Measurements from ENCODE around the gene POLD4. TPM values are rescaled to one million over a fixed set of nuclear protein-coding genes. Genes with fewer than 3 reads are reported as not detected.

Gene POLD4
- total RNA-seq, 1 experiment from 2014 or later: 44.2 TPM

DNA sequence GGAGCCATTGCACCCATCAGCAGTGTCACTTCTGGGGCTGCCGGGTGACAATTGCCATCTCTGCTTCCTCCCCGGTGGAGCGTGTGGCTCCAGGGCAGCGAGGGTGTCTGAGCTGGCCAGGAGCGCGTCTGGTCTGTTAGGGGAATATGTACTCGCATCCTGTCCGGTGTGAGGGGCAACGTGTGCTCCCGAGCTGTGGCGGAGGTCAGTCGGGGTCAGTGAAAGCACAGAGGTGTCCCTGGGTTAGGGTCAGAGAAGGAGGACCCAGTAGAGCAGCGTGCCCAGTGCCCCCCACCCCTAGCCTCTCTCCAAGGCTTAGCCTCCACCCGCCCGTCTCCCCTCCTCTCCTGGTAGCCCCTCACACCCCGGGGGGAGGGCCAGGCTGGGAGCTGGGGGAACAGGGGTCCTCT lies 18.6 kb upstream of the POLD4 start:
- H3K27ac ChIP-seq (ENCODE audit: low read depth, low read length): peak overlapping the region; percentile 100
- no peaks in the 10 kb centered on the region for H3K9me3 ChIP-seq (ENCODE audit: control insufficient read depth in 1 of 2, insufficient read depth in 1 of 2, low read depth in 1 of 2, low read length in 2 of 2)
- POLR2A ChIA-PET: interaction anchor here (2.0 to 15.1 kb wide), 3 partner anchors 9 to 18 kb away, joined by 7 to 210 read pairs (median 15); partner anchors contain the start of gene POLD4
- peak overlapping the region; percentile 64 to 83 for H3K4me3 ChIP-seq (replicated peaks in 1 of 2; ENCODE audit: low read depth in 1 of 2, low read length in 2 of 2)
- no peak for ATAC-seq
- no peaks in the 10 kb centered on the region for H3K9me2 ChIP-seq (ENCODE audit: insufficient read depth)
- BruUV-seq (replicated peaks): no TSS peak
- peak overlapping the region; percentile 88 for H3K4me2 ChIP-seq (ENCODE audit: low read length)
- peaks cover 56% of the 10 kb centered on the region for H3K79me2 ChIP-seq (ENCODE audit: insufficient read depth, low read length)
- RAD21 ChIA-PET (ENCODE audit: low non-redundant PET in 1 of 2, low total read pairs in 2 of 2, uncharacterized antibody in 2 of 2, unreplicated experiment in 2 of 2): interaction anchor here in 1 of 2 experiments (3.3 kb wide), 1 partner anchor 10 kb away, joined by 15 read pairs; no protein-coding TSS in a partner anchor
- no peaks in the 10 kb centered on the region; a peak in 1 of 4 replicates for H3K36me3 ChIP-seq (ENCODE audit: control insufficient read depth in 1 of 2, insufficient read depth in 2 of 2, low read length in 2 of 2)
- H4K20me1 ChIP-seq (ENCODE audit: insufficient read depth): no peaks in the 10 kb centered on the region
- H3K27me3 ChIP-seq (ENCODE audit: insufficient read depth, low read length): no peaks in the 10 kb centered on the region
- DNase-seq (ENCODE audit: low read depth, low spot score): no peak
- peaks cover 38 to 81% of the 10 kb centered on the region in 2 experiments for H3K4me1 ChIP-seq (ENCODE audit: control insufficient read depth in 1 of 2, insufficient read depth in 2 of 2, low read length in 2 of 2)
- H3K9ac ChIP-seq (ENCODE audit: low read length): peak overlapping the region; percentile 100
- no peak overlapping the region for H2AFZ ChIP-seq (ENCODE audit: low read depth, low read length, poor library complexity, severe bottlenecking)
- intact Hi-C loops (cut with micrococcal nuclease): loop anchor here (1.0 kb wide), 1 partner anchor 10 kb away; no protein-coding TSS in a partner anchor
- TF ChIP-seq CBX3 (IDR thresholded peaks at IDR 0.05; ENCODE audit: low read depth) (no peak), RAD21 (IDR thresholded peaks at IDR 0.05; ENCODE audit: low read depth) (no peak), TCF7L2 (IDR thresholded peaks at IDR 0.05; ENCODE audit: borderline replicate concordance, extremely low read depth, insufficient read depth, insufficient read length) (no peak), ZNF274 (IDR thresholded peaks at IDR 0.05; ENCODE audit: low read depth, low read length) (no peak), POLR2A (IDR thresholded peaks at IDR 0.05; ENCODE audit: borderline replicate concordance, extremely low read depth, insufficient read depth, insufficient read length) (no peak), JUND (IDR thresholded peaks at IDR 0.05) (no peak)
- CTCF ChIA-PET: interaction anchor here (5.0 to 15.5 kb wide), 2 partner anchors 10 to 15 kb away, joined by 44 to 456 read pairs; partner anchors contain the start of gene POLD4

- Histone ChIP-seq H3K27ac (ENCODE audit: low read depth, low read length) (peak overlapping the region; percentile 100), H3K36me3 (ENCODE audit: control insufficient read depth in 1 of 2, insufficient read depth in 2 of 2, low read length in 2 of 2) (no peaks in the 10 kb centered on the region; a peak in 1 of 4 replicates), H3K4me2 (ENCODE audit: low read length) (peak overlapping the region; percentile 88), H4K20me1 (ENCODE audit: insufficient read depth) (no peaks in the 10 kb centered on the region), H3K79me2 (ENCODE audit: insufficient read depth, low read length) (peaks cover 58% of the 10 kb centered on the region), H3K9ac (ENCODE audit: low read length) (peak overlapping the region; percentile 100), H3K9me2 (ENCODE audit: insufficient read depth) (no peaks in the 10 kb centered on the region), H3K9me3 (ENCODE audit: control insufficient read depth in 1 of 2, insufficient read depth in 1 of 2, low read depth in 1 of 2, low read length in 2 of 2) (no peaks in the 10 kb centered on the region), H3K4me3 (replicated peaks in 1 of 2; ENCODE audit: low read depth in 1 of 2, low read length in 2 of 2) (peak overlapping the region; percentile 13 to 83), H3K4me1 (ENCODE audit: control insufficient read depth in 1 of 2, insufficient read depth in 2 of 2, low read length in 2 of 2) (peaks cover 33 to 80% of the 10 kb centered on the region in 2 experiments), H3K27me3 (ENCODE audit: insufficient read depth, low read length) (no peaks in the 10 kb centered on the region), H2AFZ (ENCODE audit: low read depth, low read length, poor library complexity, severe bottlenecking) (no peak overlapping the region)
- intact Hi-C loops (cut with micrococcal nuclease): loop anchor here (1.0 kb wide), 1 partner anchor 11 kb away; no protein-coding TSS in a partner anchor
- TF ChIP-seq FOSL1 (IDR thresholded peaks at IDR 0.05; ENCODE audit: low read depth) (no peak), SRF (IDR thresholded peaks at IDR 0.05; ENCODE audit: low read depth) (no peak), ELF1 (IDR thresholded peaks at IDR 0.05; ENCODE audit: borderline replicate concordance, low read depth) (no peak)
- TF ChIP-seq, protein P1, sequence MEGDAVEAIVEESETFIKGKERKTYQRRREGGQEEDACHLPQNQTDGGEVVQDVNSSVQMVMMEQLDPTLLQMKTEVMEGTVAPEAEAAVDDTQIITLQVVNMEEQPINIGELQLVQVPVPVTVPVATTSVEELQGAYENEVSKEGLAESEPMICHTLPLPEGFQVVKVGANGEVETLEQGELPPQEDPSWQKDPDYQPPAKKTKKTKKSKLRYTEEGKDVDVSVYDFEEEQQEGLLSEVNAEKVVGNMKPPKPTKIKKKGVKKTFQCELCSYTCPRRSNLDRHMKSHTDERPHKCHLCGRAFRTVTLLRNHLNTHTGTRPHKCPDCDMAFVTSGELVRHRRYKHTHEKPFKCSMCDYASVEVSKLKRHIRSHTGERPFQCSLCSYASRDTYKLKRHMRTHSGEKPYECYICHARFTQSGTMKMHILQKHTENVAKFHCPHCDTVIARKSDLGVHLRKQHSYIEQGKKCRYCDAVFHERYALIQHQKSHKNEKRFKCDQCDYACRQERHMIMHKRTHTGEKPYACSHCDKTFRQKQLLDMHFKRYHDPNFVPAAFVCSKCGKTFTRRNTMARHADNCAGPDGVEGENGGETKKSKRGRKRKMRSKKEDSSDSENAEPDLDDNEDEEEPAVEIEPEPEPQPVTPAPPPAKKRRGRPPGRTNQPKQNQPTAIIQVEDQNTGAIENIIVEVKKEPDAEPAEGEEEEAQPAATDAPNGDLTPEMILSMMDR (IDR thresholded peaks at IDR 0.05 in 2 of 3, conservative IDR thresholded peaks at IDR 0.05 in 1 of 3; ENCODE audit: borderline replicate concordance in 1 of 3, insufficient read depth in 1 of 3, low read depth in 2 of 3, low read length in 2 of 3): peak in 2 of 3 experiments; percentile 63 to 65; a peak in 4 of 6 replicates
- ATAC-seq (peak; percentile 33), DNase-seq (ENCODE audit: low read depth, low spot score) (no peak)
- CTCF ChIA-PET: interaction anchor here (5.0 to 15.5 kb wide), 2 partner anchors 10 to 15 kb away, joined by 44 to 456 read pairs; partner anchors contain the start of gene POLD4
- POLR2A ChIA-PET: interaction anchor here (2.0 to 15.1 kb wide), 3 partner anchors 10 to 17 kb away, joined by 7 to 210 read pairs (median 15); partner anchors contain the start of gene POLD4
- BruUV-seq (replicated peaks): TSS peak; percentile 34
- RAD21 ChIA-PET (ENCODE audit: low non-redundant PET in 1 of 2, low total read pairs in 2 of 2, uncharacterized antibody in 2 of 2, unreplicated experiment in 2 of 2): interaction anchor here (0.6 to 3.3 kb wide), 3 partner anchors 11 to 74 kb away, joined by 3 to 15 read pairs (median 4); no protein-coding TSS in a partner anchor
These were observed 18.0 kb upstream of the POLD4 start for GRCh38 chr11:67371189-67371910.
